Astrocyte of the hippocampus (primary cell): ENCODE results near the gene CAMK2D.

Source experiments
- DNase-seq: peaks from one replicate; pipeline ENCODE4 v3.0.0; 2011; ENCODE audit warnings: low read depth, low spot score

CAMK2D gene

DNA sequence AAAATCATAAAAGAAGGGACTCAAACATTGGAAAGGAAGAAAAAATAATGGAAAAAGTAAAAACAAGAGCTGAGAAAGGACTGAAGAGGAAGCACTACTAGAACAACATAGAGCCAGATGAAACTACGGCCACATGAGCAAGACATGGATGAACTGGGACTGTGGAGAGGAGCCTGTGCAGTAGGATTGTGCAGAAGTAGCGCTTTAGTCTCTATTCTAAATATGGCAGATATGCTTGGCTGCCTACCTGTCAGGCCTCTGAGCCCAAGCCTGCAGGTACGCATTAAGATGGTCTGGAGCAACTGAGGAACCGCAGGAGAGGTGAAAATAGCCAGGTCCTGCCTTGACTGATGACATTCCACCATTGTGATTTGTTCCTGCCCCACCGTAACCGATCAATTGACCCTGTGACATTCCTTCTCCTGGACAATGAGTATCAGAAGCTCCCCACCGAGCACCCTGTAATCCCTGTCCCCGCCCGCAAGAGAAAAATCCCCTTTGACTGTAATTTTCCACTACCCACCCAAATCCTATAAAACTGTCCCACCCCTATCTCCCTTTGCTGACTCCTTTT, 154.3 kb downstream of the CAMK2D start:
- no peak for DNase-seq

GRCh38 chr4:113604955-113605354, 156.6 kb downstream of the CAMK2D start:
- no peak for DNase-seq

DNA sequence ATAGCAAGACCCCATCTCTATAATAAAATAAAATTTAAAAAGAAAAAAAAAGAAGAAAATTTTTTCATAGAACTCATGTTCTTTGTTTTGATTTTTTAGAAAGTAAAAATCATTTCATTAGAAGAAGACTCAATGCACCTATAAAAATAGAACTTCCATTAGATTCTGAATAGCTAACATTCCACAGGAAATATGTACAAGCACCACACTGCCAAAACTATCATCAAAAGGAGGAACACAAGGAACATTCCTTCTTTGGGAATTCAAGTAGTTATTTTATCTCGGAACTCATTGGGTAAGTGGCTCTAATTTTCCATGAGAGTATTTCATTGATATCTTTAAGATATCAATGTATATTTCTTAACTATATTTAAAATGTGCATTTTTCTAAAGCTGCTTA, 157.6 kb downstream of the CAMK2D start:
- peak; percentile 45 for DNase-seq

DNA sequence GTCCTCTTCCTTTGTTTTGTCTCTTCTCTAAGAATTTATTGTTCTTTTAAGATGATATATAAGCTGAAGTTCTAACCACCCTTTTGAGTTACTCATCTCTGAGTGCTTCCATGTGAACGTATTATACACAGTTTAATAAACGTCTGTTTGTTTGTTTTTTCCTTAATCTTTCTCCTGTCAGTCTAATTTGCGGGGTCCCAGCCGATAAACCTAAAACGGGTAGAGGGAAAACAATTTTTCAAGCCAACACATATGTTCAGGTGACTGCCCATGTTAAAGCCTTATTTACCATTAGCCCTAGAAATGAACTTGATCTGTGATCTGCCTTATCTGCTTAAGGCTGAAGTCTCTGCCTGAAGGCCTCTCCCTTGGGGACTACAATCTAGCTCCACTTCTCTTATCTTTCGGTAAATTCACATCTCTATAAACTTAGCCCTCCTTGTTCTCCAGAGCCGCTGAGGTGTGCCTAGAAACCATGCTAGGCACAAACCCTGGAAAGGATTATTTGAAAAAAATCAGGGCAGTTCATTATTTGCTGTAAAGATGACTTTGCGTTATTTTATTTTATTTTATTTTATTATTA, 158.8 kb downstream of the CAMK2D start:
- no peak for DNase-seq

DNA sequence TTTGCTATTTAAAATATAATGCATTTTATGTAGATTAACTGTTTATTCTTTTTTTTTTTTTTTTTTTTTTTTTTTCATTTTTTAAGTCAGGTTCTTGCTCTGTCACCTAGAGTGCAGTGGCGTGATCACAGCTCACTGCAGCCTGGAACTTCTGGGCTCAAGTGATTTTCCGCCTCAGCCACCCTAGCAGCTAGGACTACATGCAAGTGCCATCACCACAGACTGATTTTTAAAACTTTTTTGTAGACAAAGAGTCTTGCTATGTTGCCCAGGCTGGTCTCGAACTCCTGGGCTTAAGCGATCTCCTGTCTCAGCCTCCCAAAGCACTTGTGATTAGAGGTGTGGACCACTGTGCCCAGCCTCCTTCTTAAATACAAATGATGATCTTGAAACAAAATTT, 159.9 kb downstream of the CAMK2D start:
- no peak for DNase-seq

GRCh38 chr4:113596396-113596795, 165.1 kb downstream of the CAMK2D start:
- DNase-seq = no peak

GRCh38 chr4:113594231-113594556, 167.3 kb downstream of the CAMK2D start:
- DNase-seq = no peak

GRCh38 chr4:113593400-113594230, 167.9 kb downstream of the CAMK2D start:
- DNase-seq = no peak

- peak; percentile 89 for DNase-seq
Observed at GRCh38 chr4:113591982-113592381, 169.6 kb downstream of the CAMK2D start.

DNA sequence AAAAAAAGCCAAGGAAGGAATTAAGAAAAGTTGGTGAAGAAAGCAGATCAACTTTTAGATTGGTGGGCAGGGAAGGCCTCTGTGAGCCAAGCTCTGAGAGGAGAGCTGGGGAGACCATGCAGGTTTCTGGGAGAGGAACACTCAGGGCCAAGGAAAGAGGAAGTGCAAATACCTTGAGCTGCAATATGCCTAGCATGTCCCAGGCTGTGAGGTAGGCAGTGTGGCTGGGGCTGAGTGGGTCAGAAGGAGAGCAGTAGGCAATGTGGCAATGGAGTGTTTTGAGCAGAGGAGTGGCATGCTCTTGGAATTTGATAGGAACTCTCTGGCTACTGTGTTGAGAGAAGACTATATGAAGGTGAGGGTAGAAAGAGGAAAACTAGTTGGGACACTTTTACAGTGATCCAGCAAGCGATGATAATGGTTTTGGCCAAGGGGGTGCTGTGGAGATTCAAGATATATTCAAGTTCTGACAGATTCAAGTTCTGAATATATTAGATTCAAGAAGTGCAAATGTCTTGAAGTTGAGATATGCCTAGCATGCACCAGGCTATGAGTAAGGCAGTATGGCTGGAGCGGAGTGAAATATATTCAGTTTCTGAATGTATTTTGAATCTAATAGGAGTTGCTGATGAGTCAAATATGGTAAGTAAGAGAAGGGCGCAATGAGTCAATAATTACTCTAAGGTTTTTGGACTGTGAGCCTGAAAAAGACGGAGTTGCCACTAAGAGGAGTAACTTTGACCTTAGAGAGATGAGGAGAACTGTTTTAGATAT, 172.5 kb downstream of the CAMK2D start:
- peak; percentile 21 for DNase-seq

DNA sequence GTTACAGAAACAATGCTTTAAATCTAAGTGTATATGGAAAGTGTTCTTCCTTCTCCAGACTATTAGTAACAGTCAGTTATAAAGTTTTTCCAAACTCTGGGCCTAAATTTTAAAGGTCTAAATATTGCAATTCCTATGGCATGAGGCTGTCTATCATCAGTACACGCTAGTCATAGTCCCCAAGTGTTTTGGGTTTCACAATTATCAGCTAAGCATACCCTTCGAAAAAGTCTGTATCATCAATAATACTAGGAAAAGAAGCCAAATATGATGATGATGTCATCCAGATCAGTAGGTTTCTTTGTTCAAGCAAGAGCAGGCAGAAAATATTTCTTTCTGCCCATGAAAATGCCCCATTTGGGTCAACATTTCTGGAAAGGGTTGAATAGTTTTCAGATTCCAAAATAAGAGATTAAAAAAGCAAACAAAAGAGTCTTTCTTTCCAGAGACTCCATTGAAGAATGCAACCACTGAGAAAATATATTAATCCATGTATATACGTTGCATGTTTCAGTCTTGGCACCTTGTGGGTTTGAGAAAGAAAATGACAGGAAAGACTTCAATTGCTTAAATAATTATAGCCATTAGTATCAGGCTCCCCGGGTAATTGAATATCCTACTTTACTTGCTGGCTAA, 173.8 kb downstream of the CAMK2D start:
- peak; percentile 30 for DNase-seq

DNA sequence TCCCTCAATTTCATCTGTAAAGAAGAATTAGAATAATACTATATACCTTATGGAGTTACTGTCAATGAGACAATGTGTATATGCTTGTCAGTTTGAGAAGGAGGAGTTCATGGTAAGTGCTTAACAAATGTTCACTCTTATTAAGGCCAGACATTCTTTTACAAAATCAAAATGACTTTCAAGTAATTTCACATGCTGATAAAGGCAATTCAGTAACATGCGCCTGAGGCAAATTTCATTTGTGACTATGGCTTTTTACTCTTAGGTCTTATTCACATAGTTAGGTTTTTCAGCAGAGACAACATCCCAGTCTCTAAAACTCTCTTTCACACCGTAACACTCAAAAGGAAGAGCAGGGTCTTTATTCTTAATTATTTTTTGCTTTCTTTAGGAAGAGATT, 174.4 kb downstream of the CAMK2D start:
- no peak for DNase-seq

GRCh38 chr4:113586072-113586471, 175.5 kb downstream of the CAMK2D start:
- no peak for DNase-seq

DNA sequence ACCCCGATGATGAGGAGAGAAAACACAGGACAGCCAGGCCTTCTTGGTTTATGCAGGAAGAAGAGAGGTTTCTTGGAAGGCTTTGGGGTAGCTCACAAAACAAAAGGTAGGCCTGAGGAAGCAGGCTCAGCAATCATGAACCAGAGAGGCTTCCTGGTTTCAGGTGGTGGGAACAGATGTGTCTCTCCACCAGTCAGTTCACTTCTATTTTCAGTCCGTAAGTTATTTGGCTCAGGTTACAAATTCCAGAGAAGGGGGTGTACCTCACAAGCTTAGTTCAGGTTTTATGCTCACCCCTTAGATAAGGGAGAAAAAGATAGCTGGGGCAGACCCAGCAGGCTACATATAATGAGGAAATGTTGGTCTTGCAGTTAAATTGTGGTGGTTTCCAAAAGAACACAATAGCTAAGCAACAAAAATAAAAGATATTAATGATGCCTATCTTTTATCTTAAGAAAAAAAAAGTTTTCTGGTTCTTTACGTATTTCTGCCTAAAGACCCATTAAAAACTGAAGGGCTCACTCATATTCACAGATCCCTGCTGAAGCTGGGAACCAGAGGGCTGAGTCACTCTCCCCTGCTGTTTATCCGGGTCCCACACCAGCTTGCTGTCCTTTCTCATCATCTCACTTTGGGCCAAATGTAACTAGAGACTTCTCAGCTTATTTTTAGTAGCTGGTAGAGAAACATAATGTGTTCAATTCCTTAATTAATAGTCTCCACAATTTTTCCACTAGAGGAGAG, 177.0 kb downstream of the CAMK2D start:
- DNase-seq = peak; percentile 78

- DNase-seq = no peak
Observed at GRCh38 chr4:113582737-113583136, 178.8 kb downstream of the CAMK2D start.

DNA sequence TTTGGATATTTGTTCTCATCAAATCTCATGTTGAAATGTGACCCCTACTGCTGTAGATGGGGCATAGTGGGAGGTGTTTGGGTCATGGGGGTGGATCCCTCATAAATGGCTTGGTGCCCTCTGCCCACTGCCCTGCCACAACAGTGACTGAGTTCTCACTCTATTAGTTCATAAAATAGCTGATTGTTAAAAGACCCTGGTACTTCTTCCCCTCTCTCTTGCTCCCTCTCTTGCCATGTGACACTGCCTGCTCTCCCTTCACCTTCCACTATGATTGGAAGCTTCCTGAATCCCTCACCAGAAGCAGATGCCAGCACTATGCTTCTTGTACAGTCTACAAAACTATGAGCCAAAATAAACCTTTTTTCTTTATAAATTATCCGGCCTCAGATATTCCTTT, 182.2 kb downstream of the CAMK2D start:
- no peak for DNase-seq

- no peak for DNase-seq
Observed at GRCh38 chr4:113576947-113577678, 184.4 kb downstream of the CAMK2D start.

GRCh38 chr4:113575401-113575800, 186.1 kb downstream of the CAMK2D start:
- DNase-seq = peak; percentile 78

GRCh38 chr4:113574636-113575103, 186.9 kb downstream of the CAMK2D start:
- peak; percentile 75 for DNase-seq

DNA sequence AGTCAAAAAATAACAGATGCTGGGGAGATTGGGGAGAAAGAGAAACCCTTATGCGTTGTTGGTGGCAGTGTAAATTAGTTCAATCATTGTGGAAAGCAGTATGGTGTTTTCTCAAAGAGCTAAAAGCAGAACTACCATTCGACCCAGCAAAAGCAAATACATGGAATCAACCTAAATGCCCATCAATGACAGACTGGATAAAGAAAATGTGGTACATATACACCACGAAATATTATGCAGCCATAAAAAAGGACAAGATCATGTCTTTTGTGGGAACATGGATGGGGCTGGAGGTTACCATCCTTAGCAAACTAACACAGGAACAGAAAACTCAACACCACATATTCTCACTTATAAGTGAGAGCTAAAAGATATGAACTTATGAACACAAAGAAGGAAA, 188.9 kb downstream of the CAMK2D start:
- DNase-seq = no peak
